Trophoblast cell (in vitro differentiated cells and primary cell): Measurements from ENCODE around the gene USP47.

ENCODE experiments used
- DNase-seq, 2 donors: peaks; one replicate each; pipeline ENCODE4 v3.0.0-alpha.2; 2016
- H2AFZ ChIP-seq: 2 replicates; pipeline ENCODE4 v1.6.1; 2013; ENCODE audit warnings: low read length, moderate library complexity, mild to moderate bottlenecking; ENCODE audit not compliant: insufficient read depth, poor library complexity
- H2AK5ac ChIP-seq: 2 replicates; pipeline ENCODE4 v1.6.1; 2013; ENCODE audit warnings: mild to moderate bottlenecking, low read length
- H2BK120ac ChIP-seq: 2 replicates; pipeline ENCODE4 v1.6.1; 2013; ENCODE audit warnings: low read length, mild to moderate bottlenecking, moderate library complexity; ENCODE audit not compliant: insufficient read depth, poor library complexity
- H2BK12ac ChIP-seq: 2 replicates; pipeline ENCODE4 v1.6.1; 2013; ENCODE audit warnings: mild to moderate bottlenecking, low read length, moderate library complexity
- H2BK5ac ChIP-seq: 2 replicates; pipeline ENCODE4 v1.6.1; 2013; ENCODE audit warnings: low read length, low read depth, moderate library complexity, mild to moderate bottlenecking; ENCODE audit not compliant: poor library complexity
- H3K14ac ChIP-seq: 2 replicates; pipeline ENCODE4 v1.6.1; 2013; ENCODE audit warnings: mild to moderate bottlenecking, low read length
- H3K18ac ChIP-seq: 2 replicates; pipeline ENCODE4 v1.6.1; 2013; ENCODE audit warnings: mild to moderate bottlenecking, low read length
- H3K23ac ChIP-seq: 2 replicates; pipeline ENCODE4 v1.6.1; 2013; ENCODE audit warnings: low read length
- H3K27ac ChIP-seq: 2 replicates; pipeline ENCODE4 v1.5.1; 2013; ENCODE audit warnings: low read depth, mild to moderate bottlenecking, inconsistent platforms, low read length, moderate library complexity
- H3K27me3 ChIP-seq: 2 replicates; pipeline ENCODE4 v1.6.1; 2013; ENCODE audit warnings: inconsistent platforms, mild to moderate bottlenecking, low read length, moderate library complexity; ENCODE audit not compliant: insufficient read depth
- H3K36me3 ChIP-seq, 2 experiments: 1 replicate in 1 of 2; 2 replicates in 1 of 2; pipeline ENCODE4 v1.6.1; 2013; ENCODE audit warnings: low read length in 2 of 2, mild to moderate bottlenecking in 2 of 2, moderate library complexity in 1 of 2; ENCODE audit not compliant: insufficient read depth in 2 of 2, control insufficient read depth in 1 of 2
- H3K4ac ChIP-seq: 2 replicates; pipeline ENCODE4 v1.6.1; 2013; ENCODE audit warnings: low read depth, mild to moderate bottlenecking, low read length, moderate library complexity
- H3K4me1 ChIP-seq, 2 experiments: 1 replicate in 1 of 2; 2 replicates in 1 of 2; pipeline ENCODE4 v1.6.1; 2013; ENCODE audit warnings: low read length in 2 of 2, mild to moderate bottlenecking in 2 of 2, moderate library complexity in 1 of 2; ENCODE audit not compliant: insufficient read depth in 2 of 2, control insufficient read depth in 1 of 2
- H3K4me2 ChIP-seq: 2 replicates; pipeline ENCODE4 v1.6.1; 2013; ENCODE audit warnings: inconsistent platforms, mild to moderate bottlenecking, low read length, moderate library complexity
- H3K4me3 ChIP-seq: 2 replicates; pipeline ENCODE4 v1.5.1; 2013; ENCODE audit warnings: mild to moderate bottlenecking, low read depth, low read length, inconsistent platforms
- H3K79me1 ChIP-seq: one replicate; pipeline ENCODE4 v1.6.1; 2013; ENCODE audit warnings: low read length
- H3K79me2 ChIP-seq: 2 replicates; pipeline ENCODE4 v1.6.1; 2013; ENCODE audit warnings: low read length, mild to moderate bottlenecking; ENCODE audit not compliant: control insufficient read depth, insufficient read depth, poor library complexity
- H3K9ac ChIP-seq: 2 replicates; pipeline ENCODE4 v1.6.1; 2013; ENCODE audit warnings: mild to moderate bottlenecking, low read length
- H3K9me3 ChIP-seq: 2 replicates; pipeline ENCODE4 v1.6.1; 2013; ENCODE audit warnings: low read depth, mild to moderate bottlenecking, control low read depth, inconsistent platforms, low read length; ENCODE audit not compliant: insufficient read depth
- H4K12ac ChIP-seq: 2 replicates; pipeline ENCODE4 v1.6.1; 2013; ENCODE audit warnings: low read depth, mild to moderate bottlenecking, low read length, moderate library complexity
- H4K8ac ChIP-seq: 2 replicates; pipeline ENCODE4 v1.6.1; 2013; ENCODE audit warnings: low read depth, mild to moderate bottlenecking, low read length, moderate library complexity
- H4K91ac ChIP-seq: one replicate; pipeline ENCODE4 v1.6.1; 2013; ENCODE audit warnings: low read depth, mild to moderate bottlenecking, low read length, moderate library complexity
- WGBS: extraction: QIAGEN DNeasy Blood & Tissue Kit; methylation state at CpG from one replicate; pipeline ENCODE4 v1.1.7; 2013; ENCODE audit warnings: missing lambda C conversion rate; ENCODE audit not compliant: insufficient read length, insufficient coverage; ENCODE audit errors: extremely low coverage; 5-methylcytosine and 5-hydroxymethylcytosine counted together

Gene USP47

GRCh38 chr11:11856638-11857037 lies 14.9 kb downstream of the USP47 start:
- no peak overlapping the region for H4K91ac ChIP-seq
- H2BK120ac ChIP-seq: no peak overlapping the region
- no peak overlapping the region for H3K4me3 ChIP-seq
- H3K27ac ChIP-seq: no peak overlapping the region
- no peak overlapping the region for H3K23ac ChIP-seq
- no peaks in the 10 kb centered on the region for H3K36me3 ChIP-seq
- no peaks in the 10 kb centered on the region for H3K9me3 ChIP-seq
- H2BK12ac ChIP-seq: no peak overlapping the region
- no peak overlapping the region for H3K18ac ChIP-seq
- no peak overlapping the region for H2AK5ac ChIP-seq
- H3K4me1 ChIP-seq: peaks cover 0 to 3% of the 10 kb centered on the region in 2 experiments
- H3K9ac ChIP-seq: no peak overlapping the region
- no peaks in the 10 kb centered on the region for H3K27me3 ChIP-seq
- no peaks in the 10 kb centered on the region for H3K79me1 ChIP-seq
- no peak overlapping the region for H4K12ac ChIP-seq
- no peak overlapping the region for H4K8ac ChIP-seq
- no peak overlapping the region for H2BK5ac ChIP-seq
- DNase-seq: no peak
- peaks cover 2% of the 10 kb centered on the region for H3K79me2 ChIP-seq
- H3K4ac ChIP-seq: peak overlapping the region; percentile 61
- no CpG with 5 or more reads among the region's 1 CpG for WGBS
- no peak overlapping the region for H2AFZ ChIP-seq
- no peak overlapping the region for H3K14ac ChIP-seq
- no peak overlapping the region for H3K4me2 ChIP-seq

GRCh38 chr11:11857769-11858168 lies 16.0 kb downstream of the USP47 start:
- H3K18ac ChIP-seq: no peak overlapping the region
- H2AK5ac ChIP-seq: no peak overlapping the region
- H3K27ac ChIP-seq: no peak overlapping the region
- H2BK12ac ChIP-seq: no peak overlapping the region
- no peak overlapping the region for H3K23ac ChIP-seq
- H3K4me3 ChIP-seq: no peak overlapping the region
- H3K14ac ChIP-seq: no peak overlapping the region
- peaks cover 1% of the 10 kb centered on the region for H3K79me2 ChIP-seq
- H3K9ac ChIP-seq: no peak overlapping the region
- no peak overlapping the region for H2BK5ac ChIP-seq
- no peak overlapping the region for H4K91ac ChIP-seq
- H3K4me2 ChIP-seq: no peak overlapping the region
- no CpG with 5 or more reads among the region's 5 CpGs for WGBS
- H4K12ac ChIP-seq: no peak overlapping the region
- H3K9me3 ChIP-seq: no peaks in the 10 kb centered on the region
- H3K27me3 ChIP-seq: no peaks in the 10 kb centered on the region
- H3K4ac ChIP-seq: peak overlapping the region; percentile 1
- no peak overlapping the region for H2BK120ac ChIP-seq
- no peak overlapping the region for H2AFZ ChIP-seq
- H3K36me3 ChIP-seq: no peaks in the 10 kb centered on the region
- no peaks in the 10 kb centered on the region for H3K4me1 ChIP-seq
- no peak overlapping the region for H4K8ac ChIP-seq
- no peaks in the 10 kb centered on the region for H3K79me1 ChIP-seq
- no peak for DNase-seq

- Histone ChIP-seq H3K18ac (no peak overlapping the region), H3K36me3 (no peaks in the 10 kb centered on the region), H4K91ac (no peak overlapping the region), H2AFZ (no peak overlapping the region), H2BK12ac (no peak overlapping the region), H3K9ac (no peak overlapping the region), H3K4me1 (no peaks in the 10 kb centered on the region), H2AK5ac (no peak overlapping the region), H4K8ac (no peak overlapping the region), H3K4ac (no peak overlapping the region), H3K14ac (no peak overlapping the region), H3K4me2 (no peak overlapping the region), H2BK120ac (no peak overlapping the region), H2BK5ac (no peak overlapping the region), H3K23ac (no peak overlapping the region), H4K12ac (no peak overlapping the region), H3K9me3 (no peaks in the 10 kb centered on the region), H3K79me1 (no peaks in the 10 kb centered on the region), H3K27me3 (no peaks in the 10 kb centered on the region), H3K79me2 (peaks cover 1% of the 10 kb centered on the region), H3K4me3 (no peak overlapping the region), H3K27ac (no peak overlapping the region)
- no CpG with 5 or more reads among the region's 1 CpG for WGBS
- DNase-seq: no peak
Measured at GRCh38 chr11:11858676-11859075, 16.9 kb downstream of the USP47 start.

GRCh38 chr11:11860103-11860979 lies 18.6 kb downstream of the USP47 start:
- DNase-seq: no peak
- no CpG with 5 or more reads among the region's 12 CpGs for WGBS
- no peak overlapping the region for H2BK120ac ChIP-seq
- H3K4me3 ChIP-seq: no peak overlapping the region
- no peak overlapping the region for H4K91ac ChIP-seq
- H2BK5ac ChIP-seq: no peak overlapping the region
- no peak overlapping the region for H3K14ac ChIP-seq
- H4K8ac ChIP-seq: no peak overlapping the region
- H3K27ac ChIP-seq: no peak overlapping the region
- no peak overlapping the region for H3K23ac ChIP-seq
- H3K79me2 ChIP-seq: peaks cover 1% of the 10 kb centered on the region
- H3K36me3 ChIP-seq: no peaks in the 10 kb centered on the region
- no peak overlapping the region for H4K12ac ChIP-seq
- H3K9me3 ChIP-seq: no peaks in the 10 kb centered on the region
- no peak overlapping the region for H3K4ac ChIP-seq
- H3K79me1 ChIP-seq: no peaks in the 10 kb centered on the region
- H2AFZ ChIP-seq: no peak overlapping the region
- no peak overlapping the region for H2AK5ac ChIP-seq
- no peak overlapping the region for H2BK12ac ChIP-seq
- H3K4me2 ChIP-seq: no peak overlapping the region
- no peaks in the 10 kb centered on the region for H3K27me3 ChIP-seq
- H3K9ac ChIP-seq: no peak overlapping the region
- H3K18ac ChIP-seq: no peak overlapping the region
- no peaks in the 10 kb centered on the region for H3K4me1 ChIP-seq
